GM21360 (cell line): ENCODE measurements around the gene PDE4DIP.
"Not testable (repeated sequence)": the region's sequence is repeated elsewhere in the genome, so short reads cannot be mapped to it uniquely, and the experiment has no call there.

ENCODE experiments used
- ATAC-seq: cut with Tn5 transposase; IDR thresholded peaks from one replicate; pipeline ENCODE4 v1.9.1; 2021; ENCODE audit warnings: mild to moderate bottlenecking, moderate library complexity; ENCODE audit not compliant: unreplicated experiment

Gene PDE4DIP

DNA sequence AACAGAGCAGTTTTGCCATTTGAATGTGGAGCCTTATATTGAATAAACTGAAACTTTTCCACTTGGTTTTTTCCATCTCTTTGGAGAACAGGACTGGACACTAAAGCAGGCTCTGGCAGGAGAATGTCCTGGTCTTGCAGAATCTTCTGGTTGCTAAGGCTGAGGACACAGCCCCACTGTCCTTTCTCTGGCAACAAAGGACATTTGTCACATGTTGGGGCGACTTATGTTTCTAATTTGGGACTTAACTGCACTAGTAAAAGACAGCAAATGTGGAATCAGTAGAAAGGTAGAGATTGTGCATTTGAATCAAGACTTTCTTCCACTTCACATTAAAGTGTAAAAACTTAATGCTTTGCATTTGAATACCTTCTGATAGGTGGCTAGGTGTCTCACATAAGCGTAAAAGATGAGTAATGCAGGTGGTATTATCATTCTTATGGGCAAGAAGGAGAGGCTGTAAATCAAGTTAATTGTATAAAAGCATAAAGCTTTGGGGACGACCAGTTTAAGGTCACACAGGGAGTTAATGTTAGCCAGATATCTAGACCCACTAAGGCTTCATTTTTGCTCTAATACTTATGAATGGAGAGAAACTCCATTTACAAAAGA lies 74.7 kb downstream of the PDE4DIP start:
- not testable (repeated sequence) for ATAC-seq

DNA sequence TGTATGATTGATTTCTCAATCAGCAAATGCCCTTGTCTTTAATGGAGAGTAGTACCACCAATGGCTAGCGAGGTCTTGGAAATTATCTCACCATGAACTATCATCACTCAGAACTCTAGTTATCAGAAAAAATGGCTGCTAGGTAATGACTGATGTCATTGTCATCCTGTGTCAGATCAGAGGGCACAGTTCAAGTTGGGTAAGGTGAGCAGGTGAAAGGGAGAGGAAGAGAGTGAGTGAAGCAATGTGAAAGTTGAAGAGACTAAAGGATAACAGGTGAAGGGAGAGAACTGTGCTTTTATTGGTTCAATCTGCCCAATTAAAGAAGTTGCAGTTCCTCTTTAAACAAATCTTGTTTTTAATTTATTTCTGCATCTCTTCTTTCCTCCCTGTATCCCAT lies 76.8 kb downstream of the PDE4DIP start:
- not testable (repeated sequence) for ATAC-seq

DNA sequence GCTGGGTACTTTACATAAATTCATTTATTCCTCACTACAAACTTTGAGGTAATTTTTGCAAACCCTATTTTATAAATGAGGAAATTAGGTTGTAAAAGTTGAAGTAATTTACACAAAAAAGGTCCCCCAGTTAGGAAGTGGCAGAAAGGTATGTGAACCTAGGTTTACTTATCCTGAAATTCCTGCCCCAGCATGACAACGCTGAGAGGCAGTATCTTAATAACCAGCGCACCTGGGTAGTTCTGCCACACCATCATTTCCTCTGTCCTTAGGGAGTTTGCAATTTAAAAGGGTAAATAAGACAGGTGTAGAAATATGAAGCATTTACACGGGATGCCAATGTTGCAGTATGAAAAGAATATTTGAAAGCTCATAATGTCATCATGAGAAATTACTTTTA lies 79.6 kb downstream of the PDE4DIP start:
- ATAC-seq, result not testable (repeated sequence)

DNA sequence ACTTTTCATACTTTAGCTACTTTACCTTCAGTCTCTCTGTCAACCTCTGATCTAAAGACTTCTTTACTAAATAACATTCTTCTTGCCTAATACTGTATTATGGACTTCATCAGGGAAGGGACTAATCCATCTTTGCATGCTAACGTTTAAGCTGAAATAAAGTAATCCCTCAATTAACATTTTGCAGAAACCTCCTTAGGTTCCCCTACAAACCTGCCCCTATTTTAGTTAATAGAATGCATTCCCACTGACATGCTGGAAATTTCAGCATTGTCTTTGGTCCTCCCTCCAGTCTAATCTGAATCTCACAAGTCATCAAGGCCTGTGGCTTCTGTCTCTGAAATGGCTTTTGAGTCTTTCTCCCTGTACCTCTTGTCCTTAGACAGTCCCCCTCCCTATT lies 83.4 kb downstream of the PDE4DIP start:
- ATAC-seq, result not testable (repeated sequence)

DNA sequence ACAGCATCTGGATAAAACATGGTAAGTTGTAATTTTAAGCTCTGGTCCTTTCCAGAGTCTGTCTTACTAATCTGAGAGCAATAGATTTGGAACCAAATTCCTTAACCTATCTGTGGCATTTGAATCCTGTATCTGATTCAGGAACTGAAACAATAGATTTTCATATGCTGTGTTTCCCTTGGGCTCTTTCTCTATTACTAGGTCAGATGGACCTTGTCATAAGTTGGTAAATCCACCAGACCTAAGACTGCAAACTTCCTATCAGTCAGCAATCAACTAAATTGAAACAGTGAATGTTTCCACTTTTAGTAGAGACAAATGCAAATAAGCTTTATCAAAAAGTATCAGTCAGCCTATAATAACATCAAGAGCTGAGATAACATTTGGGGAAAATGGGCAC lies 85.0 kb downstream of the PDE4DIP start:
- ATAC-seq, result not testable (repeated sequence)

DNA sequence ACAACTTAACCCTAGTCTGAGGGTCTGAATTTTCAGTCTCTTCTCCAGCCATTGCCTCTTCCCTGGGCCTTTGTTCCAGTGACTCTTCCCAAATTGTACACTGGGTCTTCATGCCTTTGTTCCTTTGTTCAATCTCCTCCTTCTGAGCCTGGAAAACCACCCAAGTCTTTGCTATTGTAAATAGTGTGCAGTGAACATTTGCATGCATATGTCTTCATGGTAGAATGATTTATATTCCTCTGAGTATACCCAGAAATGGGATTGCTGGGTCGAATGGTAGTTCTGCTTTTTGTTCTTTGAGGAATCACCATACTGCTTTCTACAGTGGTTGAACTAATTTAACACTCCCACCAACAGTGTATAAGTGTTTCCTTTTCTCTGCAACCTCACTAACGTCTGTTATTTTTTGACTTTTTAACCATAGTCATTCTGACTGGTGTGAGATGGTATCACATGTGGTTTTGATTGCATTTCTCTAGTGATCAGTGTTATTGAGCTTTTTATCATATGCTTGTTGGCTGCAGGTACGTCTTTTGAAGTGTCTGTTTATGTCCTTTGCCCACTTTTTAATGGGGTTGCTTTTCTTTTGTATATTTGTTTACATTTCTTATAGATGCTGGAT lies 91.3 kb downstream of the PDE4DIP start:
- not testable (repeated sequence) for ATAC-seq

DNA sequence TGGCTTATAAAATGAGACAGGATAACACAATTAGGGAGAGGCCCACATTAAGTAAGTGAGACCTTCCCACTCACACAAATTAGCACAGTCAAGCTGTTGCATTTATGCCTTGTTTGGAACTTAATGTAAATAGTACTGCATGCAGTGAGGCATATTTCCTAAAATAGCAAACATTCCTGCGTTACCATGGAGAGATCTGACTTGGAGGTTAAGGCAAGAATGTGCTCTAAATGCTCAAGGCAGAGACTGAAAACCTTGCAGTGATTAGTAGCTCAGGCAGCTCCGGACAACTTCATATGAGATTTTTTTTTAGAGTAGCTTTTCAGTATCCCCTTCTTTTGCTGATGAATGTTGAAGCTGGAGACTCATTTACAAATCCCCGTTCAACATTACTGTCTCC lies 98.7 kb downstream of the PDE4DIP start:
- not testable (repeated sequence) for ATAC-seq

DNA sequence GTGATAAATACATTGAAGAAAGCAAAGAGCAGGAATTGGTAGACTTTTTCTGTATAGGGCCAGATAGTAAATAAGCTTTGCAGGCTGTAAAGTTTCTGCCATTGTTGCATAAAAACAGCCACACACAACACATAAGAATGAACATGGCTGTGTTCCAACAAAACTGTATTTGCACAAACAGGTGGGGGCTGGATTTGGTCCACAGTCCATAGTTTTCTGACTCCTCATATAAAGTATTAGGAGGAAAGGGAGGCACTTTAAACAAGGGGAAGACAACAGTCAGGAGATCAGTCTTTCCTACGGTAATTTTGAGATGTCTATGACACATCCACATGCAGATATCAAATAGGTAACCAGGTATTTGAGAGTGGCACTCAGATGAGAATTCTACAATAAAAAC lies 100.9 kb downstream of the PDE4DIP start:
- ATAC-seq, result not testable (repeated sequence)

DNA sequence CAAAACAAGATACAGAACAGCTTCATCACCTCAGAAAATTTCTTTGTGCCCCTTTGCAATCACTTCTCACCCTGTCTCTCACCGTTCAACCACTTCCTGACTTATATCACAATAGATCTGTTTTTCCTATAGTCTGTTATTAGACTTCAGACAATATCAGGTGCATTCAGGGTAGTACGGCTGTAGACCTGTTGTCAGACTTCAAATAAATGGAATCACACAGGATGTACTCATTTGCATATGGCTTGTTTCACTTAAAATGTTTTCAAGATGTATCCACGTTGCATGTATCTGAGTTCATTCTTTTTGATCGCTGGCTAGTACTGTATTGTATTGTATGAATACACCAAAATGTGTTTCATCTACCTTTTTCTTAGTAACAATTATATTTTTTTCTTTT lies 104.5 kb downstream of the PDE4DIP start:
- not testable (repeated sequence) for ATAC-seq

DNA sequence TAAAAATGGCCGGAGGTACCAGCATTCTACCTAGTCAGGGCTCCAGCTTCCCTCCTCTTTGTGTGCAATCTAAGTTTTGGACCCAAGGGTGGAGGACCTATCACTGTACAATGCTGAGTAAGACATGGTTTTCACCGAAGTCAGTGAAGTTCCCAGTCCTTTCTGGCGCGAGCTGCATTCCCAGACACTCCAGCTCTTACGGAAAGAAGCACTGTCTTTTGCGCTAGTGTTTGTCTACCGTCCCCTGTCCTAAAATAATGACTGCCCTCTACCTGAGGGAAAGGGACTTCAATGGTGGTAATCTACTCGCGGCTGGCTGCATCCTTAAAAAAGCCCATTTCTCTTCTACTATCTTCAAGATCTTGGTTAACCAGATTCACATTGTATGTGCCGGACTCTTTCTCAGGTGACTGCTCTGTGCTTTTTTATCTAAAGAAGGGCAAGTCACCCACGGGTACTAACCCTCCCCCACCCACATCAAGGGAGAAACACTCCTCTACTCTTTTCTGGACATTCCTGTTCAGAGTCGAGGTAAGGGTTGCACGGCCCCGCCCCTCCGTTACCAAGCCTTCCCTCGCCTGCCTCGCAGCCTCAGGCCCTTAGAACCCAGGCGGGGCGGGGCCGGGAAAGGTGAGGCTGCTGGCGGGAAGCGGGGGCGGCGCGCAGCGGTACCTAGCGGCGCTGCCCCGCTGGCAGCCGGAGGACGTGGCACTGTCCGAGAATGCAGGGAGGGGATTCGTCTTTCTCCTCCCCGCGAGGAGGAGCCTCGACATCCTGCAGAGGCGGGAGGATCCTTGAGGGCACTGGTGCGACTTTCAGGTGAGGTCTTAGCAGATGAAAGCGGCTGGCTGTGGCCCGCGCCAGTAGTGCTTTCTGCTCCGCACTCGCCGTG lies 107.4 kb downstream of the PDE4DIP start:
- peak; percentile 49 for ATAC-seq

DNA sequence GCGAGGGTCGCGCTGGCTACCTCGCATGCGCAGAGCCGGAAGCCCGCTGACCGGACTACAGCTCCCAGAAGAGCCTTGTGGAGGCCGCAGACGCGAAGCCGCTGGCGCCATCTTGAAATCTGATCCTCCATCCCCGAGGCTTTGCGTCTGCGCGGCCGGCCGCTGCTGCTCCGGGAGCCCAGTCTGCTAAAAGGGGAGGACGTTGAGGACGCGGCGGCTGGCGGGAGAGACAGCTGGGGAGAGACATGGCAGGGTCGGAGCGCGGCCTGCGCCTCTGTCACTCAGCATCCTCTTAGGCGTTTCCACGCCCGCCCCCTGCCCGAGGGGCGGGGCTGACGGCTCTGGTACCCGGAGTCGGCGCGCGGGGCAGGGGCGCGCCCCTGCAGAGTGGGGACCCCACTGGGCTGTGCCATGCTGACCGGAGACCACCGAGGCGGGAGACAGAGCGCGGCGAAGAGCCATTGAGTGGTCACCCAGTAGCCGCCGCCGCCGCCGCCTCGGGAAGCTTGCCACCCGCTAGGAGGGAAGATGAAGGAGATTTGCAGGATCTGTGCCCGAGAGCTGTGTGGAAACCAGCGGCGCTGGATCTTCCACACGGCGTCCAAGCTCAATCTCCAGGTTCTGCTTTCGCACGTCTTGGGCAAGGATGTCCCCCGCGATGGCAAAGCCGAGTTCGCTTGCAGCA lies 108.2 kb downstream of the PDE4DIP start:
- peak; percentile 67 for ATAC-seq

DNA sequence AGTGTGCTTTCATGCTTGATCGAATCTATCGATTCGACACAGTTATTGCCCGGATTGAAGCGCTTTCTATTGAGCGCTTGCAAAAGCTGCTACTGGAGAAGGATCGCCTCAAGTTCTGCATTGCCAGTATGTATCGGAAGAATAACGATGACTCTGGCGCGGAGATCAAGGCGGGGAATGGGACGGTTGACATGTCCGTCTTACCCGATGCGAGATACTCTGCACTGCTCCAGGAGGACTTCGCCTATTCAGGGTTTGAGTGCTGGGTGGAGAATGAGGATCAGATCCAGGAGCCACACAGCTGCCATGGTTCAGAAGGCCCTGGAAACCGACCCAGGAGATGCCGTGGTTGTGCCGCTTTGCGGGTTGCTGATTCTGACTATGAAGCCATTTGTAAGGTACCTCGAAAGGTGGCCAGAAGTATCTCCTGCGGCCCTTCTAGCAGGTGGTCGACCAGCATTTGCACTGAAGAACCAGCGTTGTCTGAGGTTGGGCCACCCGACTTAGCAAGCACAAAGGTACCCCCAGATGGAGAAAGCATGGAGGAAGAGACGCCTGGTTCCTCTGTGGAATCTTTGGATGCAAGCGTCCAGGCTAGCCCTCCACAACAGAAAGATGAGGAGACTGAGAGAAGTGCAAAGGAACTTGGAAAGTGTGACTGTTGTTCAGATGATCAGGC lies 108.8 kb downstream of the PDE4DIP start:
- peak; percentile 4 for ATAC-seq

DNA sequence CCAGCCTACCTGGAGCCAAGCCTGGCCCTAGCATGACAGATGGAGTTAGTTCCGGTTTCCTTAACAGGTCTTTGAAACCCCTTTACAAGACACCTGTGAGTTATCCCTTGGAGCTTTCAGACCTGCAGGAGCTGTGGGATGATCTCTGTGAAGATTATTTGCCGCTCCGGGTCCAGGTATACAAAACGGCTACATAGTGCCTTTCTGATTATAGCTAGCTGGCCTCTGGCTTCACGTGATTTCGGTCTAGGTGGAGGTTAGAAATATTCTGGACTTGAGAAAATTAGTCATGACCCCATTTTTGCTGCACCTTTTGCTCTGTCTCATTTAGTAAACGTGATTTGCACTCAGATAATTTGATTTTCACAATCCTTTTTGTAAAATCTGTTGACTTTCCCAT lies 109.5 kb downstream of the PDE4DIP start:
- not testable (repeated sequence) for ATAC-seq

DNA sequence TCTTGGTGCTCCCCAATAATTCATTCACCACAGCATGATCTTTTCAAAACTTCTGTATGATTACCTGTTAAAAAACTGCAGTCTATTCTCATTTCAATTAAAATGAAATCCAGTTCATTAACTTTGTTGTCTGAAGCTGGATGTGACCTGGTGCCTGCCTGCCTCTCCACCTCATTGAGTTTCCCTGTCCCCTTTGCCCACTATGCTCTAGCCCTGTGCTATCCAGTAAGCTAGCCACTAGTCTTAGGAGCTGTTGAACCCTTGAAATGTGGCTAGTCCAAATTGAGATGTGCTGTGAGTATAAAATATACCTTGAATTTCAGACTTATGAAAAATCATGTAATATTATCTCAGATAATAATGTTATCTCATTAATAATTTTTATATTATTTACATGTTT lies 114.1 kb downstream of the PDE4DIP start:
- ATAC-seq, result not testable (repeated sequence)

DNA sequence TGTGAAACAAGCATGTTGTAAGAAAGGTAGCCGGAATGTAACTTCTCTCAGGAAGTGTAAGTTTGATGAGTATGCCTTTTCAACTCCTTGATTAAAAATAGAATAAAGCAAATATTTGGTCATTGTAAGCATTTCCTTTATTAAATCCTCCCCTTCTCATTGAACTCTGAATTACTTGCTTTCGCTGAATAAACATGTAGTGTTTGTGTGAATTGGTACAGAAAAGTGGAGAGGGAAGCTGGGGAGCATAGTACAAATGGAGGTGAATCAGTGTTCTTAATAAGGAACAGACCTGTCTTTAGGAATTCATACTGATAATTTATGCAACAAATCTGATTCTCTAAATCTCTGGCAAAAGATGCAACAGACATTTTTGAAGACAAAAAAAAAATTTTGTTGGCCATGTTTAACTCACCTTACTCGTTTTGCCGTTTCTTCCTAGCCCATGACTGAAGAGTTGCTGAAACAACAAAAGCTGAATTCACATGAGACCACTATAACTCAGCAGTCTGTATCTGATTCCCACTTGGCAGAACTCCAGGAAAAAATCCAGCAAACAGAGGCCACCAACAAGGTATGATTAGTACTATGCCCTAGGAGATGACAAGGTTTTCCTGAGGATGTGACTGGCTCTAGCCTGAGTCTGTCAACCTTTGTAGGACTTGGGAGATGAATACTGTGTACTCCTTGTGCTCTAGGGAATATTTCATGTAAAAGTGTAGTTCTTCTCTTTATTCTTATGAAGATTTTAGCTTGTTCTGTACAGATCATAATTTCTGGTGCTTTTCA lies 116.2 kb downstream of the PDE4DIP start:
- ATAC-seq, result not testable (repeated sequence)

DNA sequence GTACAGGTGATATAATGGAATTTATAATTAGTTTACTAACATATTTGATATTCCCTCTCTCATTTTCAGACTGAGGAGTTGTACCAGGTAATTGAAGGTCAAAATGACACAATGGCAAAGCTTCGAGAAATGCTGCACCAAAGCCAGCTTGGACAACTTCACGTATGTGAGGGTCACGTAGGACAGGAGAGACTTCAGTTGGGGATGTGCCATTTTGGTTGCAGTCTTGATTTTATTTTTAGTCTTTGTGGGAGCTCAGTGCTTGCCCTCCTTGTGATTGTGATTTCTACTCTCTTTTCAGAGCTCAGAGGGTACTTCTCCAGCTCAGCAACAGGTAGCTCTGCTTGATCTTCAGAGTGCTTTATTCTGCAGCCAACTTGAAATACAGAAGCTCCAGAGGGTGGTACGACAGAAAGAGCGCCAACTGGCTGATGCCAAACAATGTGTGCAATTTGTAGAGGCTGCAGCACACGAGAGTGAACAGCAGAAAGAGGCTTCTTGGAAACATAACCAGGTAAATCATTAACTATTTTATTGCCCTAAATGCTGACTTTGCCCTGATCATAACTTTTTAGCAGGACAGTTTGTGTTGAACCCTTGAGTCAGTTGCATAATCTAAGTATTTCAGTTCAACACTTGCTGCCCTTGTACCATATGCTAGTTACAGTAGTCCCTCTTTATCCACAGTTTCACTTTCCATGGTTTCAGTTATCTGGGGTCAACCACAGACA lies 118.1 kb downstream of the PDE4DIP start:
- not testable (repeated sequence) for ATAC-seq

DNA sequence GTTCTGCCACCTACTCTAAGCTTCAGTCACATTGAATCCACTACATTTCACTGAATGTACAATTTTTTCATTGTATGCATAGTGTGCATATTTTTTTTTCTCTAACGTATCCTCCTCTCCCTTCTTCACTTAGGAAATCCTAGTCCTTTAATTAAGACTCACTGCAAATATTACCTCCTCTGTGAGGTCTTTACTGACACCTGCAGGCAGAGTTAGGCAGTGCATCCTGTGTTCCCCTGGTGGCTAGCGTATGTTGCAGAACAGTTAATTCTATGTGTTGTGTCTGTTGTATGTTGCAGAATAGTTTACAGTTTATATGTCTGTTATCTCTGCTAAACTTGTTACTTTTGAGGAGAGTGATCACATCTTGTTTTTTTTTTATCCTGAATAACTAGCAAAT lies 121.9 kb downstream of the PDE4DIP start:
- ATAC-seq, result not testable (repeated sequence)

DNA sequence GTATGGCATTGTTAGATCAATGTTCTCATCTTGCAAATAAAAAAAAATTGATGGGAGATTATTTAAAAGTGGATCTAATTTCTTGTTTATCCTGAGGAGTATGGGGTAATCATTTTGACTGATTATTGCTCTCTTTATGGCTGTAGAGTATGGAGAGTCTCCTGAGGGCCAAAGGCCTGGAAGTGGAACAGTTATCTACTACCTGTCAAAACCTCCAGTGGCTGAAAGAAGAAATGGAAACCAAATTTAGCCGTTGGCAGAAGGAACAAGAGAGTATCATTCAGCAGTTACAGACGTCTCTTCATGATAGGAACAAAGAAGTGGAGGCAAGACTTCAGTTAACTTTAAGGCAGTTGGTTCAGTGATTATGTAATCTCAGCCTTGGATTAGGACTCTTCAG lies 123.4 kb downstream of the PDE4DIP start:
- not testable (repeated sequence) for ATAC-seq

DNA sequence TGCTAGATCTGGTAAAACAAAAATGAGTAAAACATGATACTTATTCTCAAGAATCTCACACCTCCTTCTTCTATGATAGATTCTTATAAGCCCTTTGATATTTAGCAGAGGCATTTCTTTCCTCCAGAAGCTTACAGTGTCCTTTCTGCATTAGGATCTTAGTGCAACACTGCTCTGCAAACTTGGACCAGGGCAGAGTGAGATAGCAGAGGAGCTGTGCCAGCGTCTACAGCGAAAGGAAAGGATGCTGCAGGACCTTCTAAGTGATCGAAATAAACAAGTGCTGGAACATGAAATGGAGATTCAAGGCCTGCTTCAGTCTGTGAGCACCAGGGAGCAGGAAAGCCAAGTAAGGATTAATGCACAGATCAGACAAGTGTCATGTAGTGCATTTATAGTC lies 124.5 kb downstream of the PDE4DIP start:
- not testable (repeated sequence) for ATAC-seq
